DND-41 (cell line): ENCODE data around the gene RAI14.

Source experiments
- EZH2 ChIP-seq: IDR thresholded peaks from 3 replicates; pipeline ENCODE4 v1.6.1; 2012; ENCODE audit warnings: borderline replicate concordance, low read depth, mild to moderate bottlenecking, moderate library complexity, low read length, inconsistent platforms; ENCODE audit not compliant: severe bottlenecking
- TF ChIP-seq, protein P1 (sequence below): IDR thresholded peaks from 2 replicates; pipeline ENCODE4 v1.5.1; 2012; ENCODE audit warnings: borderline replicate concordance, low read length, moderate library complexity, mild to moderate bottlenecking; ENCODE audit not compliant: poor library complexity, severe bottlenecking; ENCODE audit errors: extremely low read depth

DNA sequence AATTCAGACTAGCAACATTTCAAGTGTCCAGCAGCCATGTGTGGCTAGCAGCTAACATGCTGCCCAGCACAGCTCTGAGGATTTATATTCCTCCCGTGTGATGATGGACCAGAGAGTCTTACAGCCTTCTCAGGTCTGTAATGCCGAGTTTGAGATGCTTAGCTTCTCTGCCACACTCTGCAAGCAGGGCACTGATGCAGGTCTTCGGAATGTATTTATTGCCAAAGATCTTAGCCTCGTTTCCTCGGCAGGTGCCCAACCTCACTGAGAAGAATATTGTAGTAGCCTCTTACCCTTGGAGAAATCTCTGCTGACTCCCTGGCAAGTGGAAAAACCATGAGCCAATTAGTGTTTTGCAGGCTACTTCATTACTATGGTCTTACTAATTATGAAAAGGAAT, 3.7 kb upstream of the RAI14 start:
- TF ChIP-seq, protein P1, sequence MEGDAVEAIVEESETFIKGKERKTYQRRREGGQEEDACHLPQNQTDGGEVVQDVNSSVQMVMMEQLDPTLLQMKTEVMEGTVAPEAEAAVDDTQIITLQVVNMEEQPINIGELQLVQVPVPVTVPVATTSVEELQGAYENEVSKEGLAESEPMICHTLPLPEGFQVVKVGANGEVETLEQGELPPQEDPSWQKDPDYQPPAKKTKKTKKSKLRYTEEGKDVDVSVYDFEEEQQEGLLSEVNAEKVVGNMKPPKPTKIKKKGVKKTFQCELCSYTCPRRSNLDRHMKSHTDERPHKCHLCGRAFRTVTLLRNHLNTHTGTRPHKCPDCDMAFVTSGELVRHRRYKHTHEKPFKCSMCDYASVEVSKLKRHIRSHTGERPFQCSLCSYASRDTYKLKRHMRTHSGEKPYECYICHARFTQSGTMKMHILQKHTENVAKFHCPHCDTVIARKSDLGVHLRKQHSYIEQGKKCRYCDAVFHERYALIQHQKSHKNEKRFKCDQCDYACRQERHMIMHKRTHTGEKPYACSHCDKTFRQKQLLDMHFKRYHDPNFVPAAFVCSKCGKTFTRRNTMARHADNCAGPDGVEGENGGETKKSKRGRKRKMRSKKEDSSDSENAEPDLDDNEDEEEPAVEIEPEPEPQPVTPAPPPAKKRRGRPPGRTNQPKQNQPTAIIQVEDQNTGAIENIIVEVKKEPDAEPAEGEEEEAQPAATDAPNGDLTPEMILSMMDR = no peak
- TF ChIP-seq EZH2 = no peak
